HEK293 (cell line): ENCODE results near the gene RASSF8.

Experiments used
- CTCF ChIA-PET: fragments of 350-600 bp; formaldehyde crosslinking; extraction: SDS; loops from one replicate; lab custom pipeline; 2021; ENCODE audit warnings: antibody characterized with exemption; lab: Yijun Ruan, JAX
- POLR2A ChIA-PET: fragments of 300-600 bp; formaldehyde crosslinking; extraction: SDS; loops from one replicate; lab custom pipeline; 2020; ENCODE audit warnings: antibody characterized with exemption, inconsistent platforms; lab: Yijun Ruan, JAX
- H3K27ac ChIP-seq: fragments of 200-500 bp; sonication (Bioruptor generic); 2 replicates; pipeline ENCODE4 v1.5.1; 2014; ENCODE audit warnings: low read depth, low read length, control low read depth, inconsistent platforms; ENCODE audit errors: extremely low read depth
- H3K36me3 ChIP-seq, 2 experiments: fragments of 200-500 bp in 1 of 2; sonication (Bioruptor generic) in 1 of 2; 1 replicate in 1 of 2; 2 replicates in 1 of 2; pipeline ENCODE4 v1.5.1; 2014 to 2017; ENCODE audit warnings: inconsistent platforms in 2 of 2, low read length in 2 of 2; ENCODE audit not compliant: control insufficient read depth in 2 of 2, insufficient read depth in 1 of 2
- H3K4me1 ChIP-seq: fragments of 200-500 bp; sonication (Bioruptor generic); 2 replicates; pipeline ENCODE4 v1.5.1; 2014; ENCODE audit warnings: mild to moderate bottlenecking, low read length, inconsistent platforms; ENCODE audit not compliant: control insufficient read depth, insufficient read depth
- H3K4me3 ChIP-seq: 2 replicates; pipeline ENCODE4 v1.5.1; 2011; ENCODE audit warnings: low read depth, mild to moderate bottlenecking, control low read depth, low read length, moderate library complexity
- H3K9me3 ChIP-seq: fragments of 200-500 bp; sonication (Bioruptor generic); 2 replicates; pipeline ENCODE4 v1.5.1; 2014; ENCODE audit warnings: low read depth, low read length, inconsistent platforms; ENCODE audit not compliant: control insufficient read depth, insufficient read depth
- BCL11A ChIP-seq: fragments of 450-650 bp; formaldehyde crosslinking; IDR thresholded peaks from 2 replicates; pipeline ENCODE4 v1.5.1; 2016; ENCODE audit warnings: low read depth, missing biosample characterization, missing genetic modification characterization
- FEZF1 ChIP-seq: fragments of 450-650 bp; formaldehyde crosslinking; IDR thresholded peaks from 2 replicates; pipeline ENCODE4 v1.5.1; 2016; ENCODE audit warnings: missing biosample characterization, missing genetic modification characterization
- GLIS2 ChIP-seq: fragments of 450-650 bp; formaldehyde crosslinking; IDR thresholded peaks from 2 replicates; pipeline ENCODE4 v1.5.1; 2016; ENCODE audit warnings: missing biosample characterization, missing genetic modification characterization
- IKZF3 ChIP-seq: fragments of 450-650 bp; IDR thresholded peaks from 2 replicates; pipeline ENCODE4 v1.5.0; 2018; ENCODE audit warnings: missing biosample characterization, mild to moderate bottlenecking, missing genetic modification characterization, moderate library complexity
- KLF10 ChIP-seq: fragments of 450-650 bp; IDR thresholded peaks from 2 replicates; pipeline ENCODE4 v1.5.1; 2018; ENCODE audit warnings: missing biosample characterization, mild to moderate bottlenecking, missing genetic modification characterization
- KLF8 ChIP-seq: fragments of 450-650 bp; formaldehyde crosslinking; IDR thresholded peaks from 2 replicates; pipeline ENCODE4 v1.5.1; 2016; ENCODE audit warnings: missing biosample characterization, missing genetic modification characterization
- SALL2 ChIP-seq: fragments of 450-650 bp; formaldehyde crosslinking; IDR thresholded peaks from 2 replicates; pipeline ENCODE4 v1.5.0; 2017; ENCODE audit warnings: missing biosample characterization, mild to moderate bottlenecking, missing genetic modification characterization, borderline replicate concordance
- SCRT2 ChIP-seq: fragments of 450-650 bp; formaldehyde crosslinking; IDR thresholded peaks from 2 replicates; pipeline ENCODE4 v1.5.1; 2016; ENCODE audit warnings: missing biosample characterization, missing genetic modification characterization
- TRIM28 ChIP-seq: IDR thresholded peaks from 2 replicates; pipeline ENCODE4 v1.6.1; 2011; ENCODE audit warnings: low read length, control low read depth, borderline replicate concordance
- ZNF10 ChIP-seq: fragments of 450-650 bp; formaldehyde crosslinking; IDR thresholded peaks from 2 replicates; pipeline ENCODE4 v1.5.1; 2017; ENCODE audit warnings: missing biosample characterization, missing genetic modification characterization
- ZNF16 ChIP-seq: fragments of 450-650 bp; formaldehyde crosslinking; IDR thresholded peaks from 2 replicates; pipeline ENCODE4 v1.5.1; 2016; ENCODE audit warnings: low read depth, missing biosample characterization, missing genetic modification characterization
- ZNF169 ChIP-seq: fragments of 450-650 bp; formaldehyde crosslinking; IDR thresholded peaks from 2 replicates; pipeline ENCODE4 v1.5.1; 2016; ENCODE audit warnings: missing biosample characterization, missing genetic modification characterization
- ZNF174 ChIP-seq: fragments of 450-650 bp; formaldehyde crosslinking; IDR thresholded peaks from 2 replicates; pipeline ENCODE4 v1.5.0; 2017; ENCODE audit warnings: missing biosample characterization, mild to moderate bottlenecking, missing genetic modification characterization
- ZNF24 ChIP-seq: fragments of 450-650 bp; formaldehyde crosslinking; IDR thresholded peaks from 2 replicates; pipeline ENCODE4 v1.5.1; 2016; ENCODE audit warnings: missing biosample characterization, missing genetic modification characterization
- ZNF335 ChIP-seq: fragments of 450-650 bp; formaldehyde crosslinking; conservative IDR thresholded peaks from 2 replicates; pipeline ENCODE4 v1.5.1; 2016; ENCODE audit warnings: missing biosample characterization, missing genetic modification characterization
- ZNF776 ChIP-seq: fragments of 450-650 bp; formaldehyde crosslinking; IDR thresholded peaks from 2 replicates; pipeline ENCODE4 v1.5.0; 2017; ENCODE audit warnings: missing biosample characterization, missing genetic modification characterization, borderline replicate concordance
- ZNF830 ChIP-seq: fragments of 450-650 bp; IDR thresholded peaks from 2 replicates; pipeline ENCODE4 v1.5.0; 2018; ENCODE audit warnings: missing biosample characterization, missing genetic modification characterization, low read depth, mild to moderate bottlenecking, moderate library complexity
- TF ChIP-seq, protein P1 (sequence below): fragments of 450-650 bp; formaldehyde crosslinking; IDR thresholded peaks from 2 replicates; pipeline ENCODE4 v1.5.1; 2017; ENCODE audit warnings: missing biosample characterization, missing genetic modification characterization
- TF ChIP-seq, protein P2 (sequence below): fragments of 450-650 bp; formaldehyde crosslinking; IDR thresholded peaks from 2 replicates; pipeline ENCODE4 v1.5.1; 2017; ENCODE audit warnings: missing biosample characterization, missing genetic modification characterization
- TF ChIP-seq, protein P3 (sequence below): fragments of 450-650 bp; formaldehyde crosslinking; IDR thresholded peaks from 2 replicates; pipeline ENCODE4; 2016; ENCODE audit warnings: missing biosample characterization, missing genetic modification characterization
- TF ChIP-seq, protein P4 (sequence below): fragments of 450-650 bp; IDR thresholded peaks from 2 replicates; pipeline ENCODE4 v1.5.1; 2018; ENCODE audit warnings: missing biosample characterization, mild to moderate bottlenecking, missing genetic modification characterization

Gene RASSF8

DNA sequence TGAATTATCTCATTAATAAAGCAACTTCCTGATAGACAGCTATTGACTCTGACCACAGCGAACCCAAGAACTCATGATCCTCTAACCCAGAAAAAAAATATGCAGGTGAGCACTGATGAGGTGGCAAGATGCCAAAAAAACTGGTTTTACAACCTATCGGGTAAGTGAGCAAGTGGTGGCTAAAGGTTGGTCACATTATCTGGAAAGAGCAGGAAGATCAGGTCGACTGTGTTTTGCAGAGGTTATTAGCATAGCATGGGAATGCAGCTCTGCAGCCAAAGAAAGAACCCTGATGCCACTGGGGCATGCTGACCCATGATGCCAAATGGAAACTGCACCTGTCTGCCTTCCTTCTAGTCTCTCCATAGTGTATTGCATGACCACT, 142.9 kb downstream of the RASSF8 start:
- Histone ChIP-seq H3K27ac (no peak overlapping the region; the same call in 1 of the 2 replicates), H3K9me3 (no peaks in the 10 kb centered on the region), H3K4me1 (peaks cover 7% of the 10 kb centered on the region; the same call in 1 of the 2 replicates), H3K36me3 (no peaks in the 10 kb centered on the region), H3K4me3 (no peak overlapping the region)
- ChIA-PET CTCF (interaction anchor here (0.6 to 1.7 kb wide), 5 partner anchors 9 to 784 kb away, joined by 3 to 4 read pairs (median 4); no protein-coding TSS in a partner anchor), POLR2A (no interaction called here)
- no peak for TF ChIP-seq ZNF24 (tag by site-specific recombination)
- TF ChIP-seq SCRT2 = peak; percentile 19; the same call in 1 of the 2 replicates
- TF ChIP-seq IKZF3 (tag by site-specific recombination) = no peak
- 0 out of 2 replicates have a peak, but pooled peaks have one; percentile 29 for TF ChIP-seq FEZF1 (tag by site-specific recombination)

DNA sequence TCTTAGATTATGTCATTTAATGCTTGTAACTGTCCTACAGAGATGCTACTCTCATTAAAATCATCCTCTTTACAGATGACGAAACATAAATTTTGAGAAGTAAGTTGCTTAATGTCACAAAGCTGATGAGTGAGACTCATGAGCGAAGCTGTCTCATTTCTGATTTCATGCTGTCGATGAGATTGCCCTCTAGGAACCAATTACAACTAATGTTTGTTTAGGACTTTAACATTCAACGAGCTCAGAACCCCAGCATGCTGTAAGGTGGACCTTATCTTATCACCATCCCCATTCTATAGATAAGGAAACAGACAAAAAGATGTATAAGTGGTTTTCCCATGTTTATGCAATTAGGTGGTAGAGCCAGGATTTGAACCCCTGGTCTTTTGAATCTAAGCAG, 143.3 kb downstream of the RASSF8 start:
- no peaks in the 10 kb centered on the region for H3K36me3 ChIP-seq
- TF ChIP-seq ZNF169 (tag by site-specific recombination) (no peak), SALL2 (no peak)
- TF ChIP-seq, protein P1, sequence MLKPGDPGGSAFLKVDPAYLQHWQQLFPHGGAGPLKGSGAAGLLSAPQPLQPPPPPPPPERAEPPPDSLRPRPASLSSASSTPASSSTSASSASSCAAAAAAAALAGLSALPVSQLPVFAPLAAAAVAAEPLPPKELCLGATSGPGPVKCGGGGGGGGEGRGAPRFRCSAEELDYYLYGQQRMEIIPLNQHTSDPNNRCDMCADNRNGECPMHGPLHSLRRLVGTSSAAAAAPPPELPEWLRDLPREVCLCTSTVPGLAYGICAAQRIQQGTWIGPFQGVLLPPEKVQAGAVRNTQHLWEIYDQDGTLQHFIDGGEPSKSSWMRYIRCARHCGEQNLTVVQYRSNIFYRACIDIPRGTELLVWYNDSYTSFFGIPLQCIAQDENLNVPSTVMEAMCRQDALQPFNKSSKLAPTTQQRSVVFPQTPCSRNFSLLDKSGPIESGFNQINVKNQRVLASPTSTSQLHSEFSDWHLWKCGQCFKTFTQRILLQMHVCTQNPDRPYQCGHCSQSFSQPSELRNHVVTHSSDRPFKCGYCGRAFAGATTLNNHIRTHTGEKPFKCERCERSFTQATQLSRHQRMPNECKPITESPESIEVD = peak; percentile 51; the same call in 1 of the 2 replicates
- no peaks in the 10 kb centered on the region for H3K9me3 ChIP-seq
- POLR2A ChIA-PET = interaction anchor here (1.2 kb wide), 1 partner anchor 13 kb away, joined by 6 read pairs; no protein-coding TSS in a partner anchor
- CTCF ChIA-PET = interaction anchor here (0.7 to 1.7 kb wide), 6 partner anchors 10 to 513 kb away, joined by 3 to 4 read pairs (median 4); no protein-coding TSS in a partner anchor
- H3K4me3 ChIP-seq = no peak overlapping the region
- no peak overlapping the region for H3K27ac ChIP-seq
- peaks cover 7% of the 10 kb centered on the region; the same call in 1 of the 2 replicates for H3K4me1 ChIP-seq

DNA sequence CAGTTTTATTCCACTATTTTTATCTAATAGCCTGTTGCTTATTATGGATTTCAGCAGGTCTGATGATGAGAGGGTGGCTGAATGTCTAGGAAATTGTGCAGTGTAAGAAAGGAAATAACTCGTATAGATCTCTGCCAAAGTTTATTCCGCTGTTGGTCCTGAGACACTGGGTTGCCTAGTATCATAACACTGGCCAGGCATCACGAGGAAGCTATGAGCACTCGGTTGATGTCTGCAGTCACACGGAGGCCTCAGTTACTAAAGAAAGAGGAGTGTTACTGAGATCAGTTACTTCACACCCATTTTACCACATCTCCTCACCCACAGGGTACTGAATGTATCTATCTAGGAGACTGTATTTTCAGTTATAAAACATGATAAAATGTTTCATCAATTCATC, 144.5 kb downstream of the RASSF8 start:
- TF ChIP-seq ZNF335 (tag by site-specific recombination) (no peak), KLF10 (no peak), ZNF830 (tag by site-specific recombination) (no peak), BCL11A (tag by site-specific recombination) (no peak), ZNF776 (tag by site-specific recombination) (no peak), ZNF174 (tag by site-specific recombination) (no peak), GLIS2 (tag by site-specific recombination) (no peak), ZNF10 (tag by site-specific recombination) (no peak), KLF8 (tag by site-specific recombination) (no peak), TRIM28 (no peak), ZNF16 (tag by site-specific recombination) (no peak)
- TF ChIP-seq, protein P2, sequence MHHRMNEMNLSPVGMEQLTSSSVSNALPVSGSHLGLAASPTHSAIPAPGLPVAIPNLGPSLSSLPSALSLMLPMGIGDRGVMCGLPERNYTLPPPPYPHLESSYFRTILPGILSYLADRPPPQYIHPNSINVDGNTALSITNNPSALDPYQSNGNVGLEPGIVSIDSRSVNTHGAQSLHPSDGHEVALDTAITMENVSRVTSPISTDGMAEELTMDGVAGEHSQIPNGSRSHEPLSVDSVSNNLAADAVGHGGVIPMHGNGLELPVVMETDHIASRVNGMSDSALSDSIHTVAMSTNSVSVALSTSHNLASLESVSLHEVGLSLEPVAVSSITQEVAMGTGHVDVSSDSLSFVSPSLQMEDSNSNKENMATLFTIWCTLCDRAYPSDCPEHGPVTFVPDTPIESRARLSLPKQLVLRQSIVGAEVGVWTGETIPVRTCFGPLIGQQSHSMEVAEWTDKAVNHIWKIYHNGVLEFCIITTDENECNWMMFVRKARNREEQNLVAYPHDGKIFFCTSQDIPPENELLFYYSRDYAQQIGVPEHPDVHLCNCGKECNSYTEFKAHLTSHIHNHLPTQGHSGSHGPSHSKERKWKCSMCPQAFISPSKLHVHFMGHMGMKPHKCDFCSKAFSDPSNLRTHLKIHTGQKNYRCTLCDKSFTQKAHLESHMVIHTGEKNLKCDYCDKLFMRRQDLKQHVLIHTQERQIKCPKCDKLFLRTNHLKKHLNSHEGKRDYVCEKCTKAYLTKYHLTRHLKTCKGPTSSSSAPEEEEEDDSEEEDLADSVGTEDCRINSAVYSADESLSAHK (tag by site-specific recombination) = no peak
- TF ChIP-seq, protein P3, sequence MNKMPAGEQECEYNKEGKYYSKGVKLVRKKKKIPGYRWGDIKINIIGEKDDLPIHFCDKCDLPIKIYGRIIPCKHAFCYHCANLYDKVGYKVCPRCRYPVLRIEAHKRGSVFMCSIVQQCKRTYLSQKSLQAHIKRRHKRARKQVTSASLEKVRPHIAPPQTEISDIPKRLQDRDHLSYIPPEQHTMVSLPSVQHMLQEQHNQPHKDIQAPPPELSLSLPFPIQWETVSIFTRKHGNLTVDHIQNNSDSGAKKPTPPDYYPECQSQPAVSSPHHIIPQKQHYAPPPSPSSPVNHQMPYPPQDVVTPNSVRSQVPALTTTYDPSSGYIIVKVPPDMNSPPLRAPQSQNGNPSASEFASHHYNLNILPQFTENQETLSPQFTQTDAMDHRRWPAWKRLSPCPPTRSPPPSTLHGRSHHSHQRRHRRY (tag by site-specific recombination) = no peak
- TF ChIP-seq, protein P4, sequence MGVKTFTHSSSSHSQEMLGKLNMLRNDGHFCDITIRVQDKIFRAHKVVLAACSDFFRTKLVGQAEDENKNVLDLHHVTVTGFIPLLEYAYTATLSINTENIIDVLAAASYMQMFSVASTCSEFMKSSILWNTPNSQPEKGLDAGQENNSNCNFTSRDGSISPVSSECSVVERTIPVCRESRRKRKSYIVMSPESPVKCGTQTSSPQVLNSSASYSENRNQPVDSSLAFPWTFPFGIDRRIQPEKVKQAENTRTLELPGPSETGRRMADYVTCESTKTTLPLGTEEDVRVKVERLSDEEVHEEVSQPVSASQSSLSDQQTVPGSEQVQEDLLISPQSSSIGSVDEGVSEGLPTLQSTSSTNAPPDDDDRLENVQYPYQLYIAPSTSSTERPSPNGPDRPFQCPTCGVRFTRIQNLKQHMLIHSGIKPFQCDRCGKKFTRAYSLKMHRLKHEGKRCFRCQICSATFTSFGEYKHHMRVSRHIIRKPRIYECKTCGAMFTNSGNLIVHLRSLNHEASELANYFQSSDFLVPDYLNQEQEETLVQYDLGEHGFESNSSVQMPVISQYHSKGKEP (tag by site-specific recombination) = no peak
- TF ChIP-seq, all 188 proteins: peak for 0
- Histone ChIP-seq H3K4me3 (no peak overlapping the region), H3K4me1 (peaks cover 7% of the 10 kb centered on the region; the same call in 1 of the 2 replicates), H3K36me3 (no peaks in the 10 kb centered on the region), H3K9me3 (no peaks in the 10 kb centered on the region), H3K27ac (no peak overlapping the region)
- ChIA-PET POLR2A (interaction anchor here (1.2 kb wide), 1 partner anchor 12 kb away, joined by 6 read pairs; no protein-coding TSS in a partner anchor), CTCF (interaction anchor here (0.7 to 1.7 kb wide), 4 partner anchors 16 to 669 kb away, joined by 3 to 4 read pairs (median 4); no protein-coding TSS in a partner anchor)
